Stimulated activated CD8-positive, alpha-beta memory T cell treated with anti-CD3 and anti-CD28 coated beads, Interleukin-7, amount 100 ng/mL, for 1 hour (primary cell): ENCODE results near the gene KLRG1.

Experiments
- DNase-seq, 2 donors: peaks; one replicate each; pipeline ENCODE4 v3.0.0-alpha.2; 2020; ENCODE audit warnings: low read depth in 2 of 2

The KLRG1 gene

GRCh38 chr12:8985213-8985754 is 4.1 kb upstream of the KLRG1 start:
- DNase-seq: no peak

GRCh38 chr12:8987163-8987562 is 2.2 kb upstream of the KLRG1 start:
- DNase-seq: no peak

DNA sequence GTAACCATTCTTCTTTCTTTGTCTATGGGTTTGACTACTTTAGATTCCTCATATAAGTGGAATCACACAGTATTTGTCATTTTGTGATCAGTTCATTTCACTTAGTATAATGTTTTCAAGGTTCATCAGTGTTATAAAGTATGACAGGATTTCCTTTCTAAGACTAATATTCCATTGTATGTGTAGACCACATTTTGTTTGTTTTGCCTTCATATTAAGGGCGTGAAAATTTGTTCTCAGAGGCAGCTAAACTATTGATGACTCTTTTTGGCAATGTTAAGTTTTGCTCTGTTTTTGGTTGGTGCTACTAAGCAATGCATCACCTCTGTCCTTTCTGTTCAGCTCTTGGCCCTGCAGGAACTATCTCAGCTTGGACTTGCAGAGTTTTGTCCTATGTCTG is 1.7 kb upstream of the KLRG1 start:
- DNase-seq: no peak

DNA sequence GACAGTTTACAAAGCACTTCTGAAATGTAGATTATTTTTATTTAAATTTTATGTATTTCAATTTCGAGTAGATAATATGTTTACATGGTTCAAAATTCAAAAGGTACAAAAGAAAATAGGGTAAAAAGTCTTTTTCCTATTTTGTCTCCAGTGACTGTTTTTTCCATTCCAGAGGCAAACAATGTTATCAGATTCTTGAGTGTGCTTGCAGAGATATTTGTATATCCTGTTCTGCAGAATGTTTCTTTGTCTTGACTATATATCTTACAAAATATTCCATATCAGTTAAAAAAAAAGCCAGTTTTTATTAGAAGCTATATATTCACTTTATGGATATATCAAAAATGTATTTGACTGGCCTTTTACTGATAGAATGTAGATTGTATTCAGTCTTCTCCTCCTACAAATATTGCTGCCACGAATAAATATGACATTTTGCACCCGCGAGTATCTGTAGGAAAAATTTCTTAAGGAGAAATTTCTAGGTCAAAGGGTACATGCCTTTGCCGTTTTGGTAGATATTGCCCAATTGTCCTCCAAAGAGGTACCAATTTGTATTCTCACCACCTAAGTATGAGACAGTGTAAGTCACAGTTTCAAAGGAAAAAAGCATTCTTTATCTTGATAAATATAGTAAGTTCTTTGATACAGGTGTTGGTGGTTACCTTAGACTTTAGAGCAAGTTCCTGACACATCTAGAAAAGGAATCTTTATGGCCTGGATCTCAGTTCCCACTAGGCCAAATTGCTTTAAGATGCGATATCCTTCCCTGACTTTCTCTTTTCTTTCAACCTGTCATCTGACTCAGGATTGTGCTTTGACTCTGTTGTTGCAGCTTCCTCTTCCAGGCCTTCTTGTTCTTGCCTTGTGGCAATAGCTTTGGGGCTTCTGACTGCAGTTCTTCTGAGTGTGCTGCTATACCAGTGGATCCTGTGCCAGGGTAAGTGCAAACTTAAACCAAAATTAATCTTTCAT is 2.3 kb downstream of the KLRG1 start:
- no peak for DNase-seq

DNA sequence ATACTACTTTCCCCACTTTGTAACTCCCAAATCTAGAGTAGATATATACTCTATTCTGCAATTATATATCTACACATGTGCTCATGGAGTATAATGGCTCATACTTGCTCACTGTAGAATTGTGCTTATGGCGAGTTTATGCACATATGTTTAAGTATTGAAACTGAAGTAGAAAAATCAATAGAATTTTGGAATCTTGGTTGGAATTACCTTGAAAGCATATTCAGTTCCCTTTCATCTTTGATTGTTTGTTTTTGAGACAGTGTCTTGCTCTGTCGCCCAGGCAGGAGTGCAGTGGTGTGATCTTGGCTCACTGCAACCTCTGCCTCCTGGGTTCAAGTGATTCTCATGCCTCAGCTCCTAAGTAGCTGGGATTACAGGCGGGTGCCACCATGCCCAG is 4.5 kb downstream of the KLRG1 start:
- no peak for DNase-seq

DNA sequence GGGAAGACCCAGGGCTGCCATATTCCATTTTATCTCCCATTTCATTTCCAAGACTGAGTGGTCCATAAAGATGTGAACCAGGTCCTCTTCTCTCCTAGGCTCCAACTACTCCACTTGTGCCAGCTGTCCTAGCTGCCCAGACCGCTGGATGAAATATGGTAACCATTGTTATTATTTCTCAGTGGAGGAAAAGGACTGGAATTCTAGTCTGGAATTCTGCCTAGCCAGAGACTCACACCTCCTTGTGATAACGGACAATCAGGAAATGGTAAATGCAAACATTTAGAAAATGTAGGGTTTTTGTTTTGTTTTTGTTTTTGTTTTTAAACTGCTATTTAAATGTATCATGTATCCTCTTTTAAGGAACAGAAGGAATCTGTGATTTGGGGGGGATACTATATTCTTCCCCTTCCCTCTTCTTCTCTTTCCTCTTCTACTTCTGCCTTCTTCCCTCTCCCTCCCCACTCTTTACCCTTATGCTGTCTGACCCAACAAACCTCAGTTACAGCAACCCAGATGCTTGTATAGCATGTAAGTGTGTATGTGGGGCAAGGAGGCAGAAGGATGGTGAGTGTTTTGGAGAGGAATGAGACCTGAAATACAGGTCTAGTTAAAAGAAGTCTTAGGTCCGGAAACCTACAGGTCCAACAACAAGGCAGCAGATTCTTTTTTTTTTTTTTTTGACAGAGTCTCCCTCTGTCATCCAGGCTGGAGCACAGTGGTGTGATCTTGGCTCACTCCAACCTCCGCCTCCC is 5.9 kb downstream of the KLRG1 start:
- no peak for DNase-seq

DNA sequence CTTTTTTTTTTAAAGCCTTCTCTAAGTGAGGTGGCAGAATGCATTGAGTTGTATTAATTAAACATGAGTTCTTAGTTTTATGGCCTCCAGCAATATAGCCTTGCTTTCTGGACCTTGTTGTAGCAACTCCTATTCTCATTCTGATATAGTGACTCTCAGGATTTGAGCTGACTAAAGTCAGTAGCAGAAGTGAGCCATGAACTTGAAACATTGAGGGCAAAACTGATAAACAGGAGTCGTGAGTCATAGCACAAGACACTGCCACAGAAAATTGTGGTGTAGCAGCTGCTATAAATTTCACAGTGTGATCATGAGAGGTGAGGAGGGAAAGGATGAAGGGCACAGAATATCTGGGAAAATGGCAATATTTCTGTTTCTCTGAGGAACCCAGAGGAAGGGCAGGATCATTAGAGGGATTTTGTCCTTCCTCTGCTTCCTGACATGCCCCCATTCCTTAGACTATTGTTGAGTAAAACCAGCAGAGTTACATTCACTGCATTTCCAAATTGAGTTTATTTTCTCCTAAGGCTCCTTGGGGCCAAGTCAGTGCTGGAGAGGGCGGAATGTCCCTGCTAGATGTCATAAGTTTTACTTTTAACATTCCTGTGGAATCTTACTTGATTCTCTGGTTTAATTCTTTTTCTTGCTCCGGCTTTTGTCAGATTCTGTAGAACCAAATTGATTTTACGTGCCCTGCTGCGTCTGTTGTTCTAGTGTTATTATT is 7.5 kb downstream of the KLRG1 start:
- DNase-seq: no peak

DNA sequence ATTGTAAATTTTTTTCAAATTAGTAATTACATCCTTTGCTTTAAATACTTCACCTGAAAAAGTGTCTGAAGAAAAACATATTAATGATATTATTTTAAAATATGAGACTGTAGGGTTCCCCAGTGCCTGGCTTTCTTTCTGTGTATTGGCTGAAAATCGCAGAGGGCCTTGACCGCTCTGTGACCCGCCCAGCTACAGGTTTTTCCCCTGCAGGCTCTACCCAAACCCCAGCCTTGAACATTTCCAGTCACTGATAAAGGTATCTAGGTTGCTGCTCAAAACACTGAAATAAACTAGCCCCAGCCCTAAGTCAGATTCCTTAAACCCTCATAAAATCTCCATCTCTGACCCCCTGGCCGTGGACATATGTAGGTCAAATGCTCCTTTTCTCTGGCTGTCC is 11.9 kb downstream of the KLRG1 start:
- no peak for DNase-seq

DNA sequence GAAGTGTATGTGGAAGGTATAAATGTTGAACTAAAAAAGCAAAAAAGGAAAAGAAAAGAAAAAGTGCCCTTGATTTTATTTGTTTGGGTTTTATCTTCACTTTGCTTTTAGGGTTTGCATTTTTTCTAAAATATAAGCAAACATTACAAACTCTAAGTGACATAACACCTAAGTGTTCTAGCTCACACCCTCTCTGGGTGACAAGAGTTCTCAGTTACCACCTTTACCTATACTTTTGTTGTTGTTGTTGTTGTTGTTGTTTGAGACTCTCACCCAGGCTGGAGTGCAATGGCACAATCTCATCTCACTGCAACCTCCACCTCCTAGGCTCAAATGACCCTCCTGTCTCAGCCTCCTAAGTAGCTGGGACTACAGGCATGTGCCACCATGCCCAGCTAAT is 13.0 kb downstream of the KLRG1 start:
- DNase-seq: no peak

- DNase-seq: no peak
Observed at GRCh38 chr12:9022592-9022991, 33.2 kb downstream of the KLRG1 start.

GRCh38 chr12:9024512-9024911 is 35.2 kb downstream of the KLRG1 start:
- no peak for DNase-seq

GRCh38 chr12:9027161-9028059 is 38.1 kb downstream of the KLRG1 start:
- no peak for DNase-seq

DNA sequence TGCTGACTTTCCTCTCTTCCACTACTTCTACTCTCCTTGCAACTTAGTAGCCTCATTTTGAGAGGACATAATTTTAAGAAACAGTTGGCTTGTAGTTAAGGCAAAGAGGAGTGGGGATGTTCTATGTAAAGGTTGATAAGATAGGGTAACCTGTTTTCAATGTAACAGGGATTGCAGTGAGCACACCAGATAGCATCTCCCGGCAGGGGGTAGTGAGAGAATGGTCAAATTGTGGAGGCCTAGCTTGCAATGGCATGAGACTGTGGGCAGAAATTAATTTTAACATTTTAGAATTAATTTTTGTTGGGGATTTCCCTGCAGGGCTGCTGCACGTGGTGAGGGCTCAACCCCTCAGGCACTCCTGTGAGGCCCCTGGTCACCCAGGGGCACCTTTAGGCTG is 41.4 kb downstream of the KLRG1 start:
- no peak for DNase-seq

GRCh38 chr12:9032202-9032964 is 43.0 kb downstream of the KLRG1 start:
- no peak for DNase-seq

GRCh38 chr12:9033265-9033887 is 44.0 kb downstream of the KLRG1 start:
- no peak for DNase-seq

- DNase-seq: no peak
Observed at GRCh38 chr12:9034095-9034494, 44.7 kb downstream of the KLRG1 start.

DNA sequence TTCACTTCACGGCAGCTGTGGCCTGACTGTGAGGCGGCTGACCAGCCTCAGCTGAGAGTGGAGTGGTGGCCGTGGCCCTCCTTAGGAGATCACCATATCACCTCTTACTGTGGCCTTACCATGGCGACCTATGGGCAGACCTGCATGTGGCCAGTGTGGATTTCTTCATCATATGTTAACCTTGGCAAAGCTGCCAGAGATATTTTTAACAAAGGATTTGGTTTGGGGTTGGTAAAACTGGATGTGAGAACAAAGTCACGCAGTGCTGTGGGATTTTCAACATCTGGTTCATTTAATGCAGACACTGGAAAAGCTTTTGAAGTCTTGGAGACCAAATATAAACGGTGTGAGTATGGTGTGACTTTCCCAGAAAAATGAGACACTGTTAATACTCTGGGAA is 46.9 kb downstream of the KLRG1 start:
- no peak for DNase-seq

DNA sequence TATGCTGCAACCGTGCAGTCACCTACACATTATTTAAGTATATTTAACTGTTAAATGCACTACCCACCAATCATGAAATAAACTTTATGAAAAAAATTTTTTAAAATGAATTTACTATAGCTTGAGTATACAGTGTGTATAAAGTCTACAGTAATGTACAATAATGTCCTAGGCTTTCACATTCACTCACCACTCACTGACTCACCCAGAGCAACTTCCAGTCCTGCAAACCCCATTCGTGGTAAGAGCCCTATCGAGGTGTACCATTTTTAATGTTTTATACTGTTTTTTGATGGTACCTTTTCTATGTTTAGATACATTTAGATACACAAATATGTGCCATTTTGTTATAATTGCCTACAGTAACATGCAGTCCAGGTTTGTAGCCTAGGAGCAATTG is 48.1 kb downstream of the KLRG1 start:
- DNase-seq: no peak

GRCh38 chr12:9039397-9039977 is 50.1 kb downstream of the KLRG1 start:
- DNase-seq: no peak
